WTC11 (cell line): Measurements from ENCODE around the gene PRDM5. TPM values are rescaled to one million over a fixed set of nuclear protein-coding genes. Genes with fewer than 3 reads are reported as not detected.

Experiments used
- ATAC-seq: fragments of 200-7000 bp; cut with Tn5 transposase; 2 replicates; pipeline ENCODE4 v1.10.0; 2021; ENCODE audit warnings: mild to moderate bottlenecking, moderate library complexity
- CTCF ChIA-PET: fragments of 300-600 bp; sonication (Branson Sonifier 250); formaldehyde crosslinking; loops from one replicate; lab custom pipeline; 2021; ENCODE audit warnings: antibody characterized with exemption; lab: Charles Lee
- POLR2A ChIA-PET: fragments of 350-600 bp; sonication (Branson Sonifier 250); formaldehyde crosslinking; loops from one replicate; lab custom pipeline; 2021; ENCODE audit warnings: antibody characterized with exemption; lab: Charles Lee
- DNase-seq: peaks from one replicate; pipeline ENCODE4 v3.0.0; 2021; ENCODE audit warnings: low spot score
- H3K27ac Mint-ChIP-seq: 2 replicates; pipeline ENCODE4 v1.8.0; 2021; ENCODE audit warnings: mixed read lengths
- H3K27me3 Mint-ChIP-seq: 2 replicates; pipeline ENCODE4 v1.8.0; 2021; ENCODE audit warnings: low read depth, mild to moderate bottlenecking, moderate library complexity, mixed read lengths
- H3K36me3 Mint-ChIP-seq: 2 replicates; pipeline ENCODE4 v1.8.0; 2021; ENCODE audit warnings: mixed read lengths
- H3K4me1 Mint-ChIP-seq: 2 replicates; pipeline ENCODE4 v1.8.0; 2022; ENCODE audit warnings: mixed read lengths
- H3K4me3 Mint-ChIP-seq: 2 replicates; pipeline ENCODE4 v1.8.0; 2021; ENCODE audit warnings: mild to moderate bottlenecking, moderate library complexity, mixed read lengths
- H3K9me3 Mint-ChIP-seq: 2 replicates; pipeline ENCODE4 v1.8.0; 2021; ENCODE audit warnings: mixed read lengths
- EMX1 ChIP-seq: fragments of 250-450 bp; sonication (Bioruptor Pico); IDR thresholded peaks from 2 replicates; pipeline ENCODE4 v1.8.0; 2021; ENCODE audit warnings: mild to moderate bottlenecking
- GABPB1 ChIP-seq: sonication (generic); formaldehyde crosslinking; IDR thresholded peaks from 2 replicates; pipeline ENCODE4 v1.8.1; 2023; ENCODE audit warnings: mild to moderate bottlenecking, missing genetic modification reagents
- GTF2I ChIP-seq: fragments of 250-450 bp; sonication (Bioruptor Pico); conservative IDR thresholded peaks from 2 replicates; pipeline ENCODE4 v1.4.0; 2021; ENCODE audit warnings: mild to moderate bottlenecking
- NFATC4 ChIP-seq: fragments of 250-450 bp; sonication (Bioruptor Pico); IDR thresholded peaks from 2 replicates; pipeline ENCODE4 v1.9.0; 2021; ENCODE audit warnings: mild to moderate bottlenecking
- NFYB ChIP-seq: sonication (generic); formaldehyde crosslinking; conservative IDR thresholded peaks from 2 replicates; pipeline ENCODE4 v1.8.0; 2022; ENCODE audit warnings: low read depth, missing genetic modification reagents
- NR2C2 ChIP-seq: sonication (generic); formaldehyde crosslinking; IDR thresholded peaks from 2 replicates; pipeline ENCODE4 v1.8.0; 2022; ENCODE audit warnings: mild to moderate bottlenecking, missing genetic modification reagents
- NR3C1 ChIP-seq: sonication (generic); formaldehyde crosslinking; conservative IDR thresholded peaks from 2 replicates; pipeline ENCODE4 v1.8.1; 2023; ENCODE audit warnings: low read depth, mild to moderate bottlenecking, missing genetic modification reagents
- TEAD4 ChIP-seq: sonication (generic); formaldehyde crosslinking; IDR thresholded peaks from 2 replicates; pipeline ENCODE4 v1.8.0; 2022; ENCODE audit warnings: mild to moderate bottlenecking, missing genetic modification reagents
- TP53 ChIP-seq: sonication (generic); formaldehyde crosslinking; IDR thresholded peaks from 2 replicates; pipeline ENCODE4 v1.8.1; 2023; ENCODE audit warnings: mild to moderate bottlenecking, missing genetic modification reagents
- ZNF121 ChIP-seq: sonication (generic); formaldehyde crosslinking; IDR thresholded peaks from 2 replicates; pipeline ENCODE4 v1.8.0; 2023; ENCODE audit warnings: missing genetic modification reagents
- ZNF138 ChIP-seq: sonication (generic); formaldehyde crosslinking; conservative IDR thresholded peaks from 2 replicates; pipeline ENCODE4 v1.8.1; 2022; ENCODE audit warnings: mild to moderate bottlenecking, moderate library complexity, missing genetic modification reagents
- ZNF396 ChIP-seq: fragments of 250-450 bp; sonication (Bioruptor Pico); IDR thresholded peaks from 2 replicates; pipeline ENCODE4 v1.8.0; 2021; ENCODE audit warnings: mild to moderate bottlenecking, moderate library complexity, borderline replicate concordance
- ZNF416 ChIP-seq: fragments of 250-450 bp; sonication (Bioruptor Pico); IDR thresholded peaks from 2 replicates; pipeline ENCODE4 v1.9.0; 2021; ENCODE audit warnings: mild to moderate bottlenecking, inconsistent platforms
- ZNF671 ChIP-seq: fragments of 250-450 bp; sonication (Bioruptor Pico); IDR thresholded peaks from 2 replicates; pipeline ENCODE4 v1.8.0; 2021; ENCODE audit warnings: mild to moderate bottlenecking
- total RNA-seq: library from RNA; stranded (reverse); gene quantifications from 3 replicates; pipeline ENCODE4 v1.2.3, GENCODE V29; 2021
- TF ChIP-seq, protein P1 (sequence below): sonication (generic); formaldehyde crosslinking; IDR thresholded peaks from 2 replicates; pipeline ENCODE4 v1.8.1; 2022; ENCODE audit warnings: low read depth, missing genetic modification reagents, borderline replicate concordance
- TF ChIP-seq, protein P2 (sequence below): fragments of 250-450 bp; sonication (Bioruptor Pico); IDR thresholded peaks from 2 replicates; pipeline ENCODE4 v2.1.2; 2022; ENCODE audit warnings: mild to moderate bottlenecking, moderate library complexity
- TF ChIP-seq, protein P3 (sequence below): fragments of 250-450 bp; sonication (Bioruptor Pico); IDR thresholded peaks from 2 replicates; pipeline ENCODE4 v1.9.0; 2021; ENCODE audit warnings: mild to moderate bottlenecking, borderline replicate concordance
- TF ChIP-seq, protein P4 (sequence below): sonication (generic); formaldehyde crosslinking; IDR thresholded peaks from 2 replicates; pipeline ENCODE4 v1.8.1; 2022; ENCODE audit warnings: mild to moderate bottlenecking, moderate library complexity, missing genetic modification reagents
- TF ChIP-seq, protein P5 (sequence below): sonication (generic); formaldehyde crosslinking; IDR thresholded peaks from 2 replicates; pipeline ENCODE4 v1.8.0; 2023; ENCODE audit warnings: missing genetic modification reagents
- TF ChIP-seq, protein P6 (sequence below): sonication (generic); formaldehyde crosslinking; IDR thresholded peaks from 2 replicates; pipeline ENCODE4 v1.8.1; 2023; ENCODE audit warnings: mild to moderate bottlenecking, missing genetic modification reagents, borderline replicate concordance

PRDM5 gene
- total RNA-seq, 1 experiment from 2014 or later, result 47.0 TPM

DNA sequence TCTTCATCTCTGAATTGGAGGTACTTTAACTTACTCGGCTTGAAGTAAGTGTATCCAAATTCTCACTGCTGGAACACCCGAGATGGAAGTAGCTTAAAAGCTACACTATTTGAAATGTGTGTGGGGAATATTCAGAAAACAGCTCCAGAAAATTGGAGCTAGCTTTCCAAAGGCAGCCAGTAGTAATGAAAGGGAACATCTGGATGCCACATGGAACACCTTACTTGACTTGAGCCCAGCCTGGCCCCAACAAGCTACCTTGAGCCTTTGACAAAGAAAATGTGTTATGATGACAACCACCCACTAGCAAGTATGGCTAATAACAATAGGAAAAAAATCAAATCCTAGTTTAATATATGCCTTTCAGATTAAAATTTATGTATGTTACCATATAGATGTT is 161.5 kb downstream of the PRDM5 start:
- TF ChIP-seq, protein P1, sequence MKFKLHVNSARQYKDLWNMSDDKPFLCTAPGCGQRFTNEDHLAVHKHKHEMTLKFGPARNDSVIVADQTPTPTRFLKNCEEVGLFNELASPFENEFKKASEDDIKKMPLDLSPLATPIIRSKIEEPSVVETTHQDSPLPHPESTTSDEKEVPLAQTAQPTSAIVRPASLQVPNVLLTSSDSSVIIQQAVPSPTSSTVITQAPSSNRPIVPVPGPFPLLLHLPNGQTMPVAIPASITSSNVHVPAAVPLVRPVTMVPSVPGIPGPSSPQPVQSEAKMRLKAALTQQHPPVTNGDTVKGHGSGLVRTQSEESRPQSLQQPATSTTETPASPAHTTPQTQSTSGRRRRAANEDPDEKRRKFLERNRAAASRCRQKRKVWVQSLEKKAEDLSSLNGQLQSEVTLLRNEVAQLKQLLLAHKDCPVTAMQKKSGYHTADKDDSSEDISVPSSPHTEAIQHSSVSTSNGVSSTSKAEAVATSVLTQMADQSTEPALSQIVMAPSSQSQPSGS, result no peak
- TF ChIP-seq NR2C2 (no peak), EMX1 (CRISPR knock-in tag) (no peak)
- TF ChIP-seq, protein P2, sequence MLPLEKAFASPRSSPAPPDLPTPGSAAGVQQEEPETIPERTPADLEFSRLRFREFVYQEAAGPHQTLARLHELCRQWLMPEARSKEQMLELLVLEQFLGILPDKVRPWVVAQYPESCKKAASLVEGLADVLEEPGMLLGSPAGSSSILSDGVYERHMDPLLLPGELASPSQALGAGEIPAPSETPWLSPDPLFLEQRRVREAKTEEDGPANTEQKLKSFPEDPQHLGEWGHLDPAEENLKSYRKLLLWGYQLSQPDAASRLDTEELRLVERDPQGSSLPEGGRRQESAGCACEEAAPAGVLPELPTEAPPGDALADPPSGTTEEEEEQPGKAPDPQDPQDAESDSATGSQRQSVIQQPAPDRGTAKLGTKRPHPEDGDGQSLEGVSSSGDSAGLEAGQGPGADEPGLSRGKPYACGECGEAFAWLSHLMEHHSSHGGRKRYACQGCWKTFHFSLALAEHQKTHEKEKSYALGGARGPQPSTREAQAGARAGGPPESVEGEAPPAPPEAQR (CRISPR knock-in tag), result no peak
- ATAC-seq (no peak), DNase-seq (no peak)
- Mint-ChIP-seq H3K27ac (no peak overlapping the region), H3K36me3 (no peaks in the 10 kb centered on the region), H3K4me1 (no peaks in the 10 kb centered on the region), H3K4me3 (no peak overlapping the region), H3K27me3 (no peaks in the 10 kb centered on the region), H3K9me3 (no peaks in the 10 kb centered on the region)
- ChIA-PET CTCF (no interaction called here), POLR2A (no interaction called here)

DNA sequence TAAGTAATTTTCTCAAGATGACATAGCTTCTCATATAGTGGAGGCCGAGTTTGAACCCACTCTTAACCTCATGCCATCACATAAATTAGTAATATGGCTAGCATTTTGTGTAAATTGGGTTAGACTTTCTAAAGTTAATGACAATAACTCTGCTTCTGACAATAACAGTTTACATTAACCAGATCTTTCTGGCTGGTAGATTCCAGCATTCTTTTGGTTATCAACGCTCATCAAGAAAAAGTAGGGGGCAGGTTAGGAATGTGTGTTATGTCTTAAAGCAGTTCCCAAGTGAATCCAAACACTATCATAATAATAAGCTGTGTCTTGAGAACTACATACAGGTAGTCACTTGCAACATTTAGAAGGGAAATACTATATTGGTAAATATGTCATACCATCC is 162.5 kb downstream of the PRDM5 start:
- ATAC-seq (no peak), DNase-seq (no peak)
- POLR2A ChIA-PET, result no interaction called here
- Mint-ChIP-seq H3K9me3 (no peaks in the 10 kb centered on the region), H3K27me3 (no peaks in the 10 kb centered on the region), H3K27ac (no peak overlapping the region), H3K36me3 (no peaks in the 10 kb centered on the region), H3K4me1 (no peaks in the 10 kb centered on the region), H3K4me3 (no peak overlapping the region)
- TF ChIP-seq ZNF396 (CRISPR knock-in tag) (no peak), ZNF416 (CRISPR knock-in tag) (no peak), ZNF138 (CRISPR knock-in tag) (no peak), GTF2I (CRISPR knock-in tag) (no peak)
- TF ChIP-seq, protein P3, sequence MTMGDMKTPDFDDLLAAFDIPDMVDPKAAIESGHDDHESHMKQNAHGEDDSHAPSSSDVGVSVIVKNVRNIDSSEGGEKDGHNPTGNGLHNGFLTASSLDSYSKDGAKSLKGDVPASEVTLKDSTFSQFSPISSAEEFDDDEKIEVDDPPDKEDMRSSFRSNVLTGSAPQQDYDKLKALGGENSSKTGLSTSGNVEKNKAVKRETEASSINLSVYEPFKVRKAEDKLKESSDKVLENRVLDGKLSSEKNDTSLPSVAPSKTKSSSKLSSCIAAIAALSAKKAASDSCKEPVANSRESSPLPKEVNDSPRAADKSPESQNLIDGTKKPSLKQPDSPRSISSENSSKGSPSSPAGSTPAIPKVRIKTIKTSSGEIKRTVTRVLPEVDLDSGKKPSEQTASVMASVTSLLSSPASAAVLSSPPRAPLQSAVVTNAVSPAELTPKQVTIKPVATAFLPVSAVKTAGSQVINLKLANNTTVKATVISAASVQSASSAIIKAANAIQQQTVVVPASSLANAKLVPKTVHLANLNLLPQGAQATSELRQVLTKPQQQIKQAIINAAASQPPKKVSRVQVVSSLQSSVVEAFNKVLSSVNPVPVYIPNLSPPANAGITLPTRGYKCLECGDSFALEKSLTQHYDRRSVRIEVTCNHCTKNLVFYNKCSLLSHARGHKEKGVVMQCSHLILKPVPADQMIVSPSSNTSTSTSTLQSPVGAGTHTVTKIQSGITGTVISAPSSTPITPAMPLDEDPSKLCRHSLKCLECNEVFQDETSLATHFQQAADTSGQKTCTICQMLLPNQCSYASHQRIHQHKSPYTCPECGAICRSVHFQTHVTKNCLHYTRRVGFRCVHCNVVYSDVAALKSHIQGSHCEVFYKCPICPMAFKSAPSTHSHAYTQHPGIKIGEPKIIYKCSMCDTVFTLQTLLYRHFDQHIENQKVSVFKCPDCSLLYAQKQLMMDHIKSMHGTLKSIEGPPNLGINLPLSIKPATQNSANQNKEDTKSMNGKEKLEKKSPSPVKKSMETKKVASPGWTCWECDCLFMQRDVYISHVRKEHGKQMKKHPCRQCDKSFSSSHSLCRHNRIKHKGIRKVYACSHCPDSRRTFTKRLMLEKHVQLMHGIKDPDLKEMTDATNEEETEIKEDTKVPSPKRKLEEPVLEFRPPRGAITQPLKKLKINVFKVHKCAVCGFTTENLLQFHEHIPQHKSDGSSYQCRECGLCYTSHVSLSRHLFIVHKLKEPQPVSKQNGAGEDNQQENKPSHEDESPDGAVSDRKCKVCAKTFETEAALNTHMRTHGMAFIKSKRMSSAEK, result no peak
- TF ChIP-seq, protein P4, sequence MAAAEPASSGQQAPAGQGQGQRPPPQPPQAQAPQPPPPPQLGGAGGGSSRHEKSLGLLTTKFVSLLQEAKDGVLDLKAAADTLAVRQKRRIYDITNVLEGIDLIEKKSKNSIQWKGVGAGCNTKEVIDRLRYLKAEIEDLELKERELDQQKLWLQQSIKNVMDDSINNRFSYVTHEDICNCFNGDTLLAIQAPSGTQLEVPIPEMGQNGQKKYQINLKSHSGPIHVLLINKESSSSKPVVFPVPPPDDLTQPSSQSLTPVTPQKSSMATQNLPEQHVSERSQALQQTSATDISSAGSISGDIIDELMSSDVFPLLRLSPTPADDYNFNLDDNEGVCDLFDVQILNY (CRISPR knock-in tag), result no peak
- CTCF ChIA-PET, result no interaction called here

DNA sequence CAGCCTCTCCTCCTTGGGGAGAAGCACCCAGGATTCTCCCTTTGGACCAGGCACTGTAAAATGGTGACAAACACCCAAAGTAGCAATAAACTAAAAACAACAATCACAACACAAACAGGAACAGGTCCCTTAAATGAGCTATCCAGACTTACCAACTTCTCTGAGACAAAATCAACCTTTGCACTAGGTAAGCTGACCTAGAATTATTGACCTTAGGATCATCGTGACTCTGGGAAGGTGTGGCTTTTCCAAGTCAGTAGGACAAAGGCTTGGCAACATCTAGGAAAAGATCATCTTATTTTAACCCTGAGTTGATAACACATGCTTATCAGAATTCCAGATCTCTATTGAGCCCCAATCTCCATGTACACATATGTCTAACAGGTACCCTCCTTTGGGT is 166.7 kb downstream of the PRDM5 start:
- no peaks in the 10 kb centered on the region for H3K27me3 Mint-ChIP-seq
- H3K36me3 Mint-ChIP-seq, result peaks cover 16% of the 10 kb centered on the region
- ChIA-PET POLR2A (no interaction called here), CTCF (no interaction called here)
- DNase-seq (no peak), ATAC-seq (no peak)
- H3K27ac Mint-ChIP-seq, result no peak overlapping the region
- H3K4me3 Mint-ChIP-seq, result no peak overlapping the region
- peaks cover 6% of the 10 kb centered on the region; the same call in 1 of the 2 replicates for H3K4me1 Mint-ChIP-seq
- peaks cover 10% of the 10 kb centered on the region for H3K9me3 Mint-ChIP-seq
- no peak for TF ChIP-seq GABPB1 (CRISPR knock-in tag)
- no peak for TF ChIP-seq NFATC4
- no peak for TF ChIP-seq TEAD4 (CRISPR knock-in tag)
- no peak for TF ChIP-seq ZNF121 (CRISPR knock-in tag)
- TF ChIP-seq GTF2I (CRISPR knock-in tag), result no peak
- TF ChIP-seq ZNF671 (CRISPR knock-in tag), result no peak
- TF ChIP-seq TP53 (CRISPR knock-in tag), result no peak
- TF ChIP-seq NR3C1, result no peak
- TF ChIP-seq, protein P5, sequence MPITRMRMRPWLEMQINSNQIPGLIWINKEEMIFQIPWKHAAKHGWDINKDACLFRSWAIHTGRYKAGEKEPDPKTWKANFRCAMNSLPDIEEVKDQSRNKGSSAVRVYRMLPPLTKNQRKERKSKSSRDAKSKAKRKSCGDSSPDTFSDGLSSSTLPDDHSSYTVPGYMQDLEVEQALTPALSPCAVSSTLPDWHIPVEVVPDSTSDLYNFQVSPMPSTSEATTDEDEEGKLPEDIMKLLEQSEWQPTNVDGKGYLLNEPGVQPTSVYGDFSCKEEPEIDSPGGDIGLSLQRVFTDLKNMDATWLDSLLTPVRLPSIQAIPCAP (CRISPR knock-in tag), result no peak
- TF ChIP-seq NFYB, result no peak
- TF ChIP-seq, protein P6, sequence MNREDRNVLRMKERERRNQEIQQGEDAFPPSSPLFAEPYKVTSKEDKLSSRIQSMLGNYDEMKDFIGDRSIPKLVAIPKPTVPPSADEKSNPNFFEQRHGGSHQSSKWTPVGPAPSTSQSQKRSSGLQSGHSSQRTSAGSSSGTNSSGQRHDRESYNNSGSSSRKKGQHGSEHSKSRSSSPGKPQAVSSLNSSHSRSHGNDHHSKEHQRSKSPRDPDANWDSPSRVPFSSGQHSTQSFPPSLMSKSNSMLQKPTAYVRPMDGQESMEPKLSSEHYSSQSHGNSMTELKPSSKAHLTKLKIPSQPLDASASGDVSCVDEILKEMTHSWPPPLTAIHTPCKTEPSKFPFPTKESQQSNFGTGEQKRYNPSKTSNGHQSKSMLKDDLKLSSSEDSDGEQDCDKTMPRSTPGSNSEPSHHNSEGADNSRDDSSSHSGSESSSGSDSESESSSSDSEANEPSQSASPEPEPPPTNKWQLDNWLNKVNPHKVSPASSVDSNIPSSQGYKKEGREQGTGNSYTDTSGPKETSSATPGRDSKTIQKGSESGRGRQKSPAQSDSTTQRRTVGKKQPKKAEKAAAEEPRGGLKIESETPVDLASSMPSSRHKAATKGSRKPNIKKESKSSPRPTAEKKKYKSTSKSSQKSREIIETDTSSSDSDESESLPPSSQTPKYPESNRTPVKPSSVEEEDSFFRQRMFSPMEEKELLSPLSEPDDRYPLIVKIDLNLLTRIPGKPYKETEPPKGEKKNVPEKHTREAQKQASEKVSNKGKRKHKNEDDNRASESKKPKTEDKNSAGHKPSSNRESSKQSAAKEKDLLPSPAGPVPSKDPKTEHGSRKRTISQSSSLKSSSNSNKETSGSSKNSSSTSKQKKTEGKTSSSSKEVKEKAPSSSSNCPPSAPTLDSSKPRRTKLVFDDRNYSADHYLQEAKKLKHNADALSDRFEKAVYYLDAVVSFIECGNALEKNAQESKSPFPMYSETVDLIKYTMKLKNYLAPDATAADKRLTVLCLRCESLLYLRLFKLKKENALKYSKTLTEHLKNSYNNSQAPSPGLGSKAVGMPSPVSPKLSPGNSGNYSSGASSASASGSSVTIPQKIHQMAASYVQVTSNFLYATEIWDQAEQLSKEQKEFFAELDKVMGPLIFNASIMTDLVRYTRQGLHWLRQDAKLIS (CRISPR knock-in tag), result no peak
